Body of pancreas (tissue), 4 donors: Measurements from ENCODE around the gene ADGRE2. TPM values are rescaled to one million over a fixed set of nuclear protein-coding genes. Genes with fewer than 3 reads are reported as not detected.
A peak's percentile ranks its signal among the peaks of the same experiment; 100 is the strongest.
"Not testable (repeated sequence)": the region's sequence is repeated elsewhere in the genome, so short reads cannot be mapped to it uniquely, and the experiment has no call there.

Experiments used
- ATAC-seq: fragments of 150-250 bp; one replicate; pipeline ENCODE4 v1.9.1; 2016
- DNase-seq, 4 donors: peaks; one replicate each; pipeline ENCODE4 v3.0.0-alpha.2; 2019
- H3K27ac ChIP-seq, 4 donors: fragments of 200-600 bp; sonication (generic); 1 replicate in 3 of 4; 2 replicates in 1 of 4; pipeline versions ENCODE4 v1.5.1 to v1.6.1; 2016 to 2019; ENCODE audit warnings: mild to moderate bottlenecking in 1 of 4, mixed read lengths in 1 of 4, moderate library complexity in 1 of 4
- H3K27me3 ChIP-seq, 2 donors: fragments of 200-600 bp; sonication (generic); one replicate each; pipeline ENCODE4 v1.6.0; 2016; ENCODE audit warnings: mild to moderate bottlenecking in 1 of 2
- H3K36me3 ChIP-seq, 2 donors: fragments of 200-600 bp; sonication (generic); replicated peaks in 1 of 2; 2 replicates each; pipeline ENCODE4 v1.5.1; 2016; ENCODE audit warnings: low read depth in 2 of 2; ENCODE audit not compliant: insufficient read depth in 1 of 2
- H3K4me1 ChIP-seq: fragments of 200-600 bp; sonication (generic); one replicate; pipeline ENCODE4 v1.6.0; 2016
- H3K4me3 ChIP-seq, 2 donors: fragments of 200-600 bp; sonication (generic); 1 replicate in 1 of 2; 2 replicates in 1 of 2; pipeline ENCODE4 v1.5.1; 2016 to 2019
- H3K9me3 ChIP-seq, 3 donors: fragments of 200-600 bp; sonication (generic); 1 replicate in 2 of 3; 2 replicates in 1 of 3; pipeline ENCODE4 v1.5.1; 2016
- POLR2A ChIP-seq, 3 donors: fragments of 450-650 bp; IDR thresholded peaks; one replicate each; pipeline ENCODE4 v1.6.1; 2016; ENCODE audit warnings: antibody characterized with exemption in 3 of 3, mild to moderate bottlenecking in 2 of 3
- WGBS, 2 donors: methylation state at CpG; one replicate each; pipeline ENCODE4 v1.1.5; 2017; 5-methylcytosine and 5-hydroxymethylcytosine counted together
- intact Hi-C: fragments of 100-400 bp; cut with DNase I; formaldehyde crosslinking; loops from one replicate; pipeline ENCODE4 v1.15.1; 2023
- total RNA-seq, 2 donors: library from RNA; depleted of rRNA; stranded (reverse); fragments of >200 nt; gene quantifications; one replicate each; pipeline ENCODE4 v1.1.0, GENCODE V29; 2016
- TF ChIP-seq, protein P1 (sequence below), 7 experiments: fragments of 450-650 bp in 4 of 7; fragments of 200-600 bp in 3 of 7; sonication (generic) in 3 of 7; IDR thresholded peaks; one replicate each; pipeline ENCODE4 v1.5.1; 2016 to 2019; ENCODE audit warnings: antibody characterized with exemption in 7 of 7

ADGRE2 gene
- total RNA-seq, 2 donors from 2014 or later: 0.33 to 1.3 TPM

DNA sequence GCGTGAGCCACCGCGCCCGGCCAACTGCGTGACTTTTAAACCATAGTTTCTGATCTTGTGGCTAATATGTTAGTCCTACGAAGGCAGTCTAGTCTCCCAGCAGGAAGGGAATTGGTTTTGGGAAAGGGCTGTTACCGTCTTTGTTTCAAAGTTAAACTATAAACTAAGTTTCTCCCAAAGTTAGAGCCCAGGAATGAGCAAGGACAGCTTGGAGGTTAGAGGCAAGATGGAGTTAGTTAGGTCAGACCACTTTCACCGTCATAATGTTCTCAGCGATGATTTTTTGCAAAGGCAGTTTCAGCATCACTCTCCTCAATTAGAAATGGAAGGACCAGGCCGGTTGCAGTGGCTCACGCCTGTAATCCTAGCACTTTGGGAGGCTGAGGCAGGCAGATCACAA lies 17.7 kb upstream of the ADGRE2 start:
- 81 to 83% methylated on average over 11 of the region's 11 CpGs for WGBS, 2 donors
- Histone ChIP-seq H3K4me3 (no peak overlapping the region), H3K9me3 (no peaks in the 10 kb centered on the region), H3K4me1 (no peaks in the 10 kb centered on the region), H3K36me3 (no peaks in the 10 kb centered on the region), H3K27me3 (no peaks in the 10 kb centered on the region), H3K27ac (no peak overlapping the region)
- intact Hi-C loops: no loop called here
- DNase-seq (no peak), ATAC-seq (no peak)
- TF ChIP-seq, protein P1, sequence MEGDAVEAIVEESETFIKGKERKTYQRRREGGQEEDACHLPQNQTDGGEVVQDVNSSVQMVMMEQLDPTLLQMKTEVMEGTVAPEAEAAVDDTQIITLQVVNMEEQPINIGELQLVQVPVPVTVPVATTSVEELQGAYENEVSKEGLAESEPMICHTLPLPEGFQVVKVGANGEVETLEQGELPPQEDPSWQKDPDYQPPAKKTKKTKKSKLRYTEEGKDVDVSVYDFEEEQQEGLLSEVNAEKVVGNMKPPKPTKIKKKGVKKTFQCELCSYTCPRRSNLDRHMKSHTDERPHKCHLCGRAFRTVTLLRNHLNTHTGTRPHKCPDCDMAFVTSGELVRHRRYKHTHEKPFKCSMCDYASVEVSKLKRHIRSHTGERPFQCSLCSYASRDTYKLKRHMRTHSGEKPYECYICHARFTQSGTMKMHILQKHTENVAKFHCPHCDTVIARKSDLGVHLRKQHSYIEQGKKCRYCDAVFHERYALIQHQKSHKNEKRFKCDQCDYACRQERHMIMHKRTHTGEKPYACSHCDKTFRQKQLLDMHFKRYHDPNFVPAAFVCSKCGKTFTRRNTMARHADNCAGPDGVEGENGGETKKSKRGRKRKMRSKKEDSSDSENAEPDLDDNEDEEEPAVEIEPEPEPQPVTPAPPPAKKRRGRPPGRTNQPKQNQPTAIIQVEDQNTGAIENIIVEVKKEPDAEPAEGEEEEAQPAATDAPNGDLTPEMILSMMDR (IDR thresholded peaks at IDR 0.05): no peak
- no peak for TF ChIP-seq POLR2A (IDR thresholded peaks at IDR 0.05)

DNA sequence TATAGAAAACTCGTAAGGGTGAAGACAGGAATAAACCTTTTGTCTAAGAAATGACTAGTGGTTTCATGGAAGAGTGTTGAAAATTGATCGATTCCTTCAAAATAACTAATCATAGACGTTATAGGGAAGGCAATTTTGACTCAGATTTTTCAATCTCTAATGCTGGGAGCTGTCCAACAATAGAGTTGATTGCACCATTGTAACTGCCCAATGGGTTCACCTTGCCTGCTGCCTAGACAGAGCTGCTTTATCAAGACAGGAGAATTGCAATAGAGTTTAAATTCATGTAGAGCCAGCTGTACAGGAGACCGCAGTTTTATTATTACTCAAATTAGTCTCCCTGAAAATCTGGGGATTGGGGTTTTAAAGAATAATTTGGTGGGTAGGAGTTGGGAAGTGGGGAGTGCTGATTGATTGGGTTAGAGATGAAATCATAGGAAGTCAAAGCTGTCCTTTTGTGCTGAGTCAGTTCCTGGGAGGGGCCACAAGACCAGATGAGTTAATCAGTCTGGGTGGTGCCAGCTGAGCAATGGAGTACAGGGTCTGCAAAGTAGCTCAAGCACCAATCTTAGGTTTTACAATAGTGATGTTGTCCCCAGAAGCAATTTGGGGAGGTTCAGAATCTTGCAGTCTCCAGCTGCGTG lies 16.8 kb upstream of the ADGRE2 start:
- H3K27ac ChIP-seq: no peak overlapping the region
- no peaks in the 10 kb centered on the region for H3K9me3 ChIP-seq
- no peak for TF ChIP-seq POLR2A (IDR thresholded peaks at IDR 0.05)
- TF ChIP-seq, protein P1 (IDR thresholded peaks at IDR 0.05): no peak
- no peak overlapping the region for H3K4me3 ChIP-seq
- no peak for DNase-seq
- no peaks in the 10 kb centered on the region for H3K27me3 ChIP-seq
- H3K4me1 ChIP-seq: no peaks in the 10 kb centered on the region
- no peak for ATAC-seq
- no peaks in the 10 kb centered on the region for H3K36me3 ChIP-seq
- WGBS, 2 donors: 59 to 63% methylated on average over 4 to 5 of the region's 5 CpGs
- intact Hi-C loops: no loop called here

DNA sequence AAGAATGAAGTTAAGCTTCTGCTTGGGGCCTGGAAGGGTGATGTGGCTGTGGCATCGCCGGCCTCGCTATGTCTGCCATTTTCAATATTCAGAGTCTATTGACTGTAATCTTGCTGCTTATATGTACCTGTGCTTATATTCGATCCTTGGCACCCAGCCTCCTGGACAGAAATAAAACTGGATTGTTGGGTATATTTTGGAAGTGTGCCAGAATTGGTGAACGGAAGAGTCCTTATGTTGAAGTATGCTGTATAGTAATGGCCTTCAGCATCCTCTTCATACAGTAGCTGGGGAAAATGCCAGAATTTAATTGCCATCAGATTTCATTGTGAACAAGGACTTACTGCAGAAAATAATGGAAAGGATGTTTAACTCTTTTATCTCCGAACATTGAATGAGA lies 13.9 kb upstream of the ADGRE2 start:
- intact Hi-C loops, H3K4me3 ChIP-seq, H3K9me3 ChIP-seq, H3K27me3 ChIP-seq, H3K36me3 ChIP-seq, H3K27ac ChIP-seq, H3K4me1 ChIP-seq, ATAC-seq, DNase-seq: not testable (repeated sequence)
- 64 to 73% methylated on average over 6 of the region's 6 CpGs for WGBS, 2 donors

DNA sequence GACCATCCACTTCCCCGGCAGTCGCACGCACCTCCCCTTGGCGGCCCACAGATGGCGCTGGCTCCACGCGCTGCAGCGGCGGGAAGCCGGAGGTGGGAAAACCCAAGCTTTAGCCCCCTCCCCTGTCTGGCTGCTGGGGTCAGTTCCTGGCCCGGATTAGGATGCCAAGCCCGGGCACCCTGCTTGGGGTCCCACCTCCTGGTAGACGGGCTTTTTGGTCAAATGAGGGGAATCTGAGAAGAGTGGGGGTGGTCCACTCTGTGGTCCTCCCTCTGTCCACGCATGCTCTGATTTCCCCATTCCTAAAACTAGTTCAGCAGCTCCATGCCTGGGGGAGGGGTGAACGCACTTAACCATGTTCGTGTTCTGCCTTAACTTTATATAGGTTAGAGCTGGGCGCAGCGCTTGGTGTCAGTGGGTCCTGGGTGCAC lies 8.1 kb upstream of the ADGRE2 start:
- intact Hi-C loops: no loop called here
- no peaks in the 10 kb centered on the region for H3K9me3 ChIP-seq
- H3K27ac ChIP-seq: no peak overlapping the region
- no peak overlapping the region for H3K4me3 ChIP-seq
- no peak for DNase-seq
- WGBS, 2 donors: 13 to 20% methylated on average over 18 of the region's 18 CpGs
- H3K27me3 ChIP-seq: no peaks in the 10 kb centered on the region
- H3K4me1 ChIP-seq: no peaks in the 10 kb centered on the region
- TF ChIP-seq, protein P1 (IDR thresholded peaks at IDR 0.05): peak in 6 of 7 experiments; percentile 16 to 47 (median 31)
- no peak for TF ChIP-seq POLR2A (IDR thresholded peaks at IDR 0.05)
- H3K36me3 ChIP-seq: no peaks in the 10 kb centered on the region
- no peak for ATAC-seq

DNA sequence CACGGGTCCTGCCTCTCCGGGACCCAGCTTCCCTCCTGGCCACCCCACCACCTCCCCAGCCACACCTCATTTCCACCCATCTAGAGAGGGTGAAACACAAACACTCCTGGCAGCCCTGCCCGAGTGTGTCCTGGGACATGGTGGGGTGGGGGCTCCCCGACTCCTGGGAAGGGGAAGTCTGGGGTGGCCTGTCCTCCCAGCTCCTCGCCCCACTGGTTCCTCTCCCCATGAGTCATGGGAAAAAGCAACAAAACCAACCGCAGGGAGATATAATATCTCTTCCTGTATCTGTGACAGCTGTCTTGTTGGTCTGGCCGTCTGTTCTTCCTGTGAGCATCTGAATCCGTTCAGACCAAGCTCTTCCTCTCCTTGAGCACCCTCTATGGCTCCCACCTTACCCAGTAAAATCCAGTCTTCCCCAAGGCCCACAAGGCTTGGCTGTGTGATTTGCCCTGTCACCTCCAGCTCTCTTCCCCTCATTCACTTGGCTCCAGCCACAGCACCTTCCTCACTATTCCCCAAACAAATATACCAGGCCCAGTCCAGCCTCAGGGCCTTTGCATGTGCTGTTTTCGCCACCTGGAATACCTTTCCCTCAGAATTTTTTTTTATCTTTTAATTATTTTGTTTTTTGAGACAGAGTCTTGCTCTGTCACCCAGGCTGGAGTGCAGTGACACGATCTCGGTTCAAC lies 6.9 kb upstream of the ADGRE2 start:
- ATAC-seq: not testable (repeated sequence)
- peak overlapping the region in 1 of 4 donors; percentile 57 for H3K27ac ChIP-seq

DNA sequence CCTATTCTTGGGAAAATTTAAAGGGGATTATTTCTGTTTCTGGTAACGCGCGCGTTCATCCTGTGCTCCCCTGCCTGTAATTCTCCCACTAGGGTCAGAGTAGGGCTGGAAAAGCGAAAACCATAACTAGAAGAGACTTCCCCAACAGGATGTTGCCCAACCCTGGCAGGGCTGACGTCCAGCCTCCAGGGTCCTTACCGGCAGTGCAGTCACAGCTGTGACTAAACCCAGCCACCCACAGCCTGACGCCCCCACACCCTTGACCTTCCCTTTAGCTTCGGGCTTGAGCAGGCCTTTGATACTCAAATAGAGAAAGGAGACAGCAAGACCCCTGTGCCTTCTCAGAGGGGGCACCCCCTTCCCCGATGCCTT lies 6.4 kb upstream of the ADGRE2 start:
- ATAC-seq, H3K36me3 ChIP-seq, H3K27me3 ChIP-seq, H3K9me3 ChIP-seq, H3K4me3 ChIP-seq, H3K4me1 ChIP-seq, intact Hi-C loops: not testable (repeated sequence)
- peak overlapping the region in 1 of 4 donors; percentile 57 for H3K27ac ChIP-seq
- 48 to 49% methylated on average over 9 of the region's 10 CpGs for WGBS, 2 donors
- peak; percentile 10 to 80 (median 17) for DNase-seq

More for the DNA sequence above, 6.9 kb upstream of the ADGRE2 start:
- H3K4me1 ChIP-seq, H3K9me3 ChIP-seq, H3K4me3 ChIP-seq, intact Hi-C loops, H3K27me3 ChIP-seq, H3K36me3 ChIP-seq: not testable (repeated sequence)
- DNase-seq: peak in 1 of 4 donors; percentile 71
- WGBS, 2 donors: 41 to 52% methylated on average over 9 of the region's 11 CpGs

DNA sequence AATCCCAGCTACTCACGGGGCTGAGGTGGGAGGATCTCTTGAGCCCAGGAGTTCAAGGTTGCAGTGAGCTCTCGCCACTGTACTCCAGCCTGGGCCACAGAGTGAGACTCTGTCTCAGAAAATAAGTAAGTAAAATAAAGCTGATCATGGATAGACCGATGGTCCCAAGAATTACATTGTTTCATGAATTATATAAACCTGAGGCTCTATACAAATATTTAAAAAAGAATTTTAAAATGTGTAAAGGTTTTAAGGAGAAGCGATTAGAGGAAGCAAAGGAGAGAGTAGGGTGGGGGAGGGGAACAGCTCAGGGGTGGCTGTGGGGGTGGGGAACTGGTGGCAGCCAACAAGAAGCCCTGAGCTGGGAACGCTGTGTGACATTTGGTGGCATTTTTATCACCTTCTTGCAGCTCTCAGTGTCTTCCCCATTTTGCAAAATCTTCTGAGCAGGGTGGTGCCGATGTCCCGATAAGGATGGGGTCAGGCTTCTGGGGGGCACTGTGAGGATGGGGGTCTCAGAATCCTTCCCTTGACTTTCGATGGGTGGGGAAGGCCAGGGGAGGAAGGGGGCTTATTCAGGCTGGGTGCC lies 5.1 kb upstream of the ADGRE2 start:
- DNase-seq: peak in 1 of 4 donors; percentile 31
- ATAC-seq, H3K27me3 ChIP-seq, H3K4me3 ChIP-seq, H3K36me3 ChIP-seq, intact Hi-C loops, H3K4me1 ChIP-seq, H3K9me3 ChIP-seq: not testable (repeated sequence)
- 38 to 48% methylated on average over 8 of the region's 8 CpGs for WGBS, 2 donors
- peak overlapping the region in 1 of 4 donors; percentile 57 for H3K27ac ChIP-seq
